SK-N-SH (cell line): Measurements from ENCODE around the gene C17orf67. TPM values are rescaled to one million over a fixed set of nuclear protein-coding genes. Genes with fewer than 3 reads are reported as not detected.

ENCODE experiments used
- CTCF ChIA-PET: fragments of 300-600, 350-600 bp; formaldehyde crosslinking; extraction: SDS; loops from one replicate; lab custom pipeline; 2021; lab: Yijun Ruan, JAX
- POLR2A ChIA-PET: fragments of 350-600 bp; sonication (Branson Sonifier 250); formaldehyde crosslinking; extraction: SDS; loops from one replicate; lab custom pipeline; 2020; ENCODE audit warnings: antibody characterized with exemption, inconsistent platforms; lab: Yijun Ruan, JAX
- DNase-seq: peaks from one replicate; pipeline ENCODE4 v3.0.0; 2012
- H2AFZ ChIP-seq: fragments of 200-600 bp; sonication (generic); 2 replicates; pipeline ENCODE4 v1.8.1; 2016; ENCODE audit warnings: antibody characterized with exemption, mild to moderate bottlenecking, low read depth
- H3F3A ChIP-seq: fragments of 200-600 bp; sonication (generic); replicated peaks from 2 replicates; pipeline ENCODE3; 2016; ENCODE audit warnings: antibody characterized with exemption, mild to moderate bottlenecking; ENCODE audit not compliant: insufficient read depth
- H3K27ac ChIP-seq, 2 experiments: fragments of 200-500 bp in 1 of 2; fragments of 200-600 bp in 1 of 2; sonication (Bioruptor generic) in 1 of 2; sonication (generic), shearing (Covaris generic) in 1 of 2; 2 replicates each; pipeline versions ENCODE4 v1.5.1 to v1.6.1; 2014 to 2016; ENCODE audit warnings: low read depth in 2 of 2, inconsistent platforms in 1 of 2, low read length in 1 of 2, mild to moderate bottlenecking in 1 of 2, mixed read lengths in 1 of 2
- H3K27me3 ChIP-seq: fragments of 200-600 bp; sonication (generic), shearing (Covaris generic); 2 replicates; pipeline ENCODE4 v1.6.1; 2016; ENCODE audit warnings: mixed run types; ENCODE audit not compliant: insufficient read depth
- H3K36me3 ChIP-seq, 2 experiments: fragments of 200-500 bp in 1 of 2; fragments of 200-600 bp in 1 of 2; sonication (Bioruptor generic) in 1 of 2; sonication (generic) in 1 of 2; replicated peaks in 1 of 2; 2 replicates each; pipeline versions ENCODE3 to v1.5.1; 2014 to 2016; ENCODE audit warnings: low read length in 1 of 2, mild to moderate bottlenecking in 1 of 2; ENCODE audit not compliant: insufficient read depth in 2 of 2, control insufficient read depth in 1 of 2
- H3K4me1 ChIP-seq, 2 experiments: fragments of 200-500 bp in 1 of 2; fragments of 200-600 bp in 1 of 2; sonication (Bioruptor generic) in 1 of 2; sonication (generic), shearing (Covaris generic) in 1 of 2; 2 replicates each; pipeline versions ENCODE4 v1.5.1 to v1.6.1; 2014 to 2016; ENCODE audit warnings: low read depth in 1 of 2, low read length in 1 of 2, mixed run types in 1 of 2; ENCODE audit not compliant: insufficient read depth in 2 of 2, control insufficient read depth in 1 of 2
- H3K4me2 ChIP-seq: fragments of 200-600 bp; sonication (generic), shearing (Covaris generic); 2 replicates; pipeline ENCODE4 v1.6.1; 2017; ENCODE audit warnings: mixed run types
- H3K4me3 ChIP-seq, 2 experiments: fragments of 200-500 bp in 1 of 2; fragments of 200-600 bp in 1 of 2; sonication (Bioruptor generic) in 1 of 2; sonication (generic), shearing (Covaris generic) in 1 of 2; 2 replicates each; pipeline versions ENCODE4 v1.5.1 to v1.8.1; 2014 to 2016; ENCODE audit warnings: low read depth in 2 of 2, inconsistent platforms in 1 of 2, low read length in 1 of 2, mild to moderate bottlenecking in 1 of 2, mixed read lengths in 1 of 2, moderate library complexity in 1 of 2
- H3K79me2 ChIP-seq: fragments of 200-600 bp; sonication (generic); 2 replicates; pipeline ENCODE4 v1.8.1; 2017; ENCODE audit warnings: mild to moderate bottlenecking; ENCODE audit not compliant: insufficient read depth
- H3K9ac ChIP-seq: fragments of 200-600 bp; sonication (generic); 2 replicates; pipeline ENCODE4 v1.6.1; 2017; ENCODE audit warnings: mixed run types
- H3K9me2 ChIP-seq: fragments of 200-600 bp; sonication (generic); 2 replicates; pipeline ENCODE4 v1.6.1; 2017; ENCODE audit warnings: mixed run types
- H3K9me3 ChIP-seq: fragments of 200-600 bp; sonication (generic); 2 replicates; pipeline ENCODE4 v1.6.1; 2017; ENCODE audit warnings: mixed run types, mild to moderate bottlenecking, moderate library complexity
- H4K20me1 ChIP-seq: fragments of 200-600 bp; sonication (generic); 2 replicates; pipeline ENCODE4 v1.6.1; 2017; ENCODE audit warnings: mild to moderate bottlenecking, mixed run types; ENCODE audit not compliant: insufficient read depth
- FOSL2 ChIP-seq: IDR thresholded peaks from 2 replicates; pipeline ENCODE4 v1.4.0; 2012; ENCODE audit warnings: low read depth, mild to moderate bottlenecking, moderate library complexity, borderline replicate concordance
- GABPA ChIP-seq: IDR thresholded peaks from 2 replicates; pipeline ENCODE4 v1.4.0; 2012; ENCODE audit warnings: low read depth, mild to moderate bottlenecking
- MXI1 ChIP-seq: IDR thresholded peaks from 2 replicates; pipeline ENCODE4 v1.6.1; 2012; ENCODE audit warnings: mild to moderate bottlenecking, low read depth, low read length, improper control_type of control experiment
- POLR2AphosphoS5 ChIP-seq: IDR thresholded peaks from 2 replicates; pipeline ENCODE4 v1.6.1; 2012; ENCODE audit warnings: low read depth, low read length
- RCOR1 ChIP-seq: fragments of 150-350 bp; IDR thresholded peaks from 2 replicates; pipeline ENCODE4 v1.6.1; 2017; ENCODE audit warnings: antibody characterized with exemption, low read length
- TAF1 ChIP-seq: IDR thresholded peaks from 2 replicates; pipeline ENCODE4 v1.6.1; 2012; ENCODE audit warnings: low read depth, mild to moderate bottlenecking, low read length, moderate library complexity, borderline replicate concordance
- TCF12 ChIP-seq: IDR thresholded peaks from 2 replicates; pipeline ENCODE4 v1.4.0; 2012
- YY1 ChIP-seq: IDR thresholded peaks from 2 replicates; pipeline ENCODE4 v1.4.0; 2012; ENCODE audit warnings: low read depth, mild to moderate bottlenecking
- WGBS: methylation state at CpG from one replicate; pipeline ENCODE4 v1.1.6; 2017; ENCODE audit warnings: low lambda C conversion rate; 5-methylcytosine and 5-hydroxymethylcytosine counted together
- polyA plus RNA-seq, 3 experiments: library from polyadenylated mRNA; depleted of rRNA; stranded (reverse); fragments of >200 nt; gene quantifications; 2 replicates each; pipeline ENCODE4 v1.2.3, GENCODE V29; 2012
- TF ChIP-seq, protein P1 (sequence below): fragments of 150-350 bp; IDR thresholded peaks from 2 replicates; pipeline ENCODE4 v1.6.1; 2017; ENCODE audit warnings: antibody characterized with exemption, low read length, low read depth, borderline replicate concordance
- TF ChIP-seq, protein P2 (sequence below): IDR thresholded peaks from 2 replicates; pipeline ENCODE4 v1.6.1; 2012; ENCODE audit warnings: mild to moderate bottlenecking, low read depth, low read length, moderate library complexity
- TF ChIP-seq, protein P3 (sequence below): fragments of 200-600 bp; sonication (generic); IDR thresholded peaks from 2 replicates; pipeline ENCODE4 v1.6.1; 2017; ENCODE audit warnings: antibody characterized with exemption, mild to moderate bottlenecking, moderate library complexity
- TF ChIP-seq, protein P4 (sequence below): IDR thresholded peaks from 2 replicates; pipeline ENCODE4 v1.4.0; 2012; ENCODE audit warnings: low read depth, borderline replicate concordance

The C17orf67 gene
- polyA plus RNA-seq, 1 of the 3 experiments (the other 2 are of a cell fraction) = 1.7 TPM

DNA sequence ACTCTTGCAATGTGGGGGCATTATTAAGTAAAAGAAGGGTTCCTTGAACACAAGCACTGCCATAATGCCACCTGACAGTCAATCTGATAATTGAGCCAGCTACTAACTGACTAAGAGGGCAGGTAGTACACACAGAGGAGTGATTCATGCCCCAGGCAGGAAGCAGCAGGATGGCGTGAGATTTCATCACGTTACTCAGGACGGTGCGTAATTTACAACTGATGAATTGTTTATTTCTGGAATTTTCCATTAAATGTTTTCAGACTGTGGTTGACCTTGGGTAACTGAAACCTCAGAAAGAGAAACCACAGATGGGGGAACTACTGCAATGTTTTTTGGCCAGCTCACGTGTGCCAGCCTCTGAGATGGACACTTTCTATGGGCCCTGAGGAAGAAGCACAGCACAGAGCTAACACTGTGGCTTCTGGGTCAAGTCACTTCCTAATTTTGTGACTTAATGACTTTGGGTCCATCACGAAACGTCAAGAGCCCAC lies 46.7 kb downstream of the C17orf67 start (continued):
- TF ChIP-seq, protein P1, sequence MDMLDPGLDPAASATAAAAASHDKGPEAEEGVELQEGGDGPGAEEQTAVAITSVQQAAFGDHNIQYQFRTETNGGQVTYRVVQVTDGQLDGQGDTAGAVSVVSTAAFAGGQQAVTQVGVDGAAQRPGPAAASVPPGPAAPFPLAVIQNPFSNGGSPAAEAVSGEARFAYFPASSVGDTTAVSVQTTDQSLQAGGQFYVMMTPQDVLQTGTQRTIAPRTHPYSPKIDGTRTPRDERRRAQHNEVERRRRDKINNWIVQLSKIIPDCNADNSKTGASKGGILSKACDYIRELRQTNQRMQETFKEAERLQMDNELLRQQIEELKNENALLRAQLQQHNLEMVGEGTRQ = no peak
- TF ChIP-seq, protein P2, sequence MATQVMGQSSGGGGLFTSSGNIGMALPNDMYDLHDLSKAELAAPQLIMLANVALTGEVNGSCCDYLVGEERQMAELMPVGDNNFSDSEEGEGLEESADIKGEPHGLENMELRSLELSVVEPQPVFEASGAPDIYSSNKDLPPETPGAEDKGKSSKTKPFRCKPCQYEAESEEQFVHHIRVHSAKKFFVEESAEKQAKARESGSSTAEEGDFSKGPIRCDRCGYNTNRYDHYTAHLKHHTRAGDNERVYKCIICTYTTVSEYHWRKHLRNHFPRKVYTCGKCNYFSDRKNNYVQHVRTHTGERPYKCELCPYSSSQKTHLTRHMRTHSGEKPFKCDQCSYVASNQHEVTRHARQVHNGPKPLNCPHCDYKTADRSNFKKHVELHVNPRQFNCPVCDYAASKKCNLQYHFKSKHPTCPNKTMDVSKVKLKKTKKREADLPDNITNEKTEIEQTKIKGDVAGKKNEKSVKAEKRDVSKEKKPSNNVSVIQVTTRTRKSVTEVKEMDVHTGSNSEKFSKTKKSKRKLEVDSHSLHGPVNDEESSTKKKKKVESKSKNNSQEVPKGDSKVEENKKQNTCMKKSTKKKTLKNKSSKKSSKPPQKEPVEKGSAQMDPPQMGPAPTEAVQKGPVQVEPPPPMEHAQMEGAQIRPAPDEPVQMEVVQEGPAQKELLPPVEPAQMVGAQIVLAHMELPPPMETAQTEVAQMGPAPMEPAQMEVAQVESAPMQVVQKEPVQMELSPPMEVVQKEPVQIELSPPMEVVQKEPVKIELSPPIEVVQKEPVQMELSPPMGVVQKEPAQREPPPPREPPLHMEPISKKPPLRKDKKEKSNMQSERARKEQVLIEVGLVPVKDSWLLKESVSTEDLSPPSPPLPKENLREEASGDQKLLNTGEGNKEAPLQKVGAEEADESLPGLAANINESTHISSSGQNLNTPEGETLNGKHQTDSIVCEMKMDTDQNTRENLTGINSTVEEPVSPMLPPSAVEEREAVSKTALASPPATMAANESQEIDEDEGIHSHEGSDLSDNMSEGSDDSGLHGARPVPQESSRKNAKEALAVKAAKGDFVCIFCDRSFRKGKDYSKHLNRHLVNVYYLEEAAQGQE = peak; percentile 57
- peak; percentile 60; the same call in 1 of the 2 replicates for TF ChIP-seq YY1
- TF ChIP-seq TAF1 = no peak

DNA sequence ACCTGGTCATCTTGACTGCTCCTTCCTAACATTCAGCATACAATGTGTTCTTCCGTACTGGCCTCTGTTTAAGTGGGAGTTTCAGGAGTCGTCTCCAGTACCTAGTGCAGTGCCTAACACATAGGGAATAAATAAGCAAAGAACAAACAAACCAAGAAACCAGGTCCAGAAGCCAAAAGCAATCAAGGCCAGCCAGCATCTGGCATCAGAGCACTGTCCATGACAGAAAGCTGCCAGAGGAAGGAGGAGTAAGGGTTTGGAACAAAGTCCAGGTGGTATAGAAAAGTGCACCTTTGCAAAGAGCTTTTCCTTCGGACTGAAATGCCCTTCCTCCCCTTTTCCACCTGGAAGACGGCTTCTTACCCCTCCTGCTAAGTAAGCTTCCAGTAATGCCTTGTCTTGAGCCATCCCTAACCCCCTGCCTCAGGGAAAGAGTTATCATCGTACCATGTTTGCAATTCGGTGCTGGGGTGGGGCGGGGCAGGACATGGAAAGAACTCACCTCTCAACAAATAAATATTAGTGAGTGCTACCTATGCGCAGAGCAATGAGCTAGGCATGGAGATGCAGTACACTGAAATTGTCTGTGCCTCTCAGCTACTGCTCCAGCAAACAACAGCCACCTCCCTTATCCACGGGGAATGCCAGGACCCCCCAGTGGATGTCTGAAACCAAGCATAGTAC lies 47.6 kb downstream of the C17orf67 start:
- Histone ChIP-seq H3K4me3 (no peak overlapping the region), H3K9me3 (no peaks in the 10 kb centered on the region), H3K27me3 (no peaks in the 10 kb centered on the region), H3K4me2 (peak overlapping the region; percentile 49; the same call in 1 of the 2 replicates), H3K4me1 (peaks cover 4 to 7% of the 10 kb centered on the region in 2 experiments; a peak in 2 of 4 replicates), H4K20me1 (no peaks in the 10 kb centered on the region), H3K9ac (no peak overlapping the region), H3F3A (peaks cover 8% of the 10 kb centered on the region), H3K27ac (peak overlapping the region in 1 of 2 experiments; percentile 19; a peak in 1 of 4 replicates), H2AFZ (no peak overlapping the region), H3K36me3 (no peaks in the 10 kb centered on the region), H3K79me2 (no peaks in the 10 kb centered on the region), H3K9me2 (no peaks in the 10 kb centered on the region)
- ChIA-PET POLR2A (no interaction called here), CTCF (interaction anchor here (0.8 to 2.3 kb wide), 4 partner anchors 14 to 193 kb away, joined by 3 to 9 read pairs (median 8); partner anchors contain the start of gene NOG)
- 54% methylated on average over 8 of the region's 9 CpGs for WGBS
- TF ChIP-seq, protein P3, sequence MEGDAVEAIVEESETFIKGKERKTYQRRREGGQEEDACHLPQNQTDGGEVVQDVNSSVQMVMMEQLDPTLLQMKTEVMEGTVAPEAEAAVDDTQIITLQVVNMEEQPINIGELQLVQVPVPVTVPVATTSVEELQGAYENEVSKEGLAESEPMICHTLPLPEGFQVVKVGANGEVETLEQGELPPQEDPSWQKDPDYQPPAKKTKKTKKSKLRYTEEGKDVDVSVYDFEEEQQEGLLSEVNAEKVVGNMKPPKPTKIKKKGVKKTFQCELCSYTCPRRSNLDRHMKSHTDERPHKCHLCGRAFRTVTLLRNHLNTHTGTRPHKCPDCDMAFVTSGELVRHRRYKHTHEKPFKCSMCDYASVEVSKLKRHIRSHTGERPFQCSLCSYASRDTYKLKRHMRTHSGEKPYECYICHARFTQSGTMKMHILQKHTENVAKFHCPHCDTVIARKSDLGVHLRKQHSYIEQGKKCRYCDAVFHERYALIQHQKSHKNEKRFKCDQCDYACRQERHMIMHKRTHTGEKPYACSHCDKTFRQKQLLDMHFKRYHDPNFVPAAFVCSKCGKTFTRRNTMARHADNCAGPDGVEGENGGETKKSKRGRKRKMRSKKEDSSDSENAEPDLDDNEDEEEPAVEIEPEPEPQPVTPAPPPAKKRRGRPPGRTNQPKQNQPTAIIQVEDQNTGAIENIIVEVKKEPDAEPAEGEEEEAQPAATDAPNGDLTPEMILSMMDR = no peak
- TF ChIP-seq RCOR1 = no peak
- TF ChIP-seq, protein P4, sequence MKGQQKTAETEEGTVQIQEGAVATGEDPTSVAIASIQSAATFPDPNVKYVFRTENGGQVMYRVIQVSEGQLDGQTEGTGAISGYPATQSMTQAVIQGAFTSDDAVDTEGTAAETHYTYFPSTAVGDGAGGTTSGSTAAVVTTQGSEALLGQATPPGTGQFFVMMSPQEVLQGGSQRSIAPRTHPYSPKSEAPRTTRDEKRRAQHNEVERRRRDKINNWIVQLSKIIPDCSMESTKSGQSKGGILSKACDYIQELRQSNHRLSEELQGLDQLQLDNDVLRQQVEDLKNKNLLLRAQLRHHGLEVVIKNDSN = no peak
- no peak for TF ChIP-seq FOSL2
- TF ChIP-seq GABPA = no peak
- TF ChIP-seq TAF1 = no peak
- TF ChIP-seq POLR2AphosphoS5 = no peak
- no peak for TF ChIP-seq TCF12
- no peak for TF ChIP-seq MXI1
- no peak for DNase-seq
